HEK293T (cell line): Measurements from ENCODE around the gene TRMT2A.

Experiments
- BHLHE40 ChIP-seq: fragments of 450-650 bp; IDR thresholded peaks from 2 replicates; pipeline ENCODE4 v1.6.1; 2016; ENCODE audit warnings: mild to moderate bottlenecking, moderate library complexity, borderline replicate concordance
- CTBP1 ChIP-seq: fragments of 450-650 bp; IDR thresholded peaks from 2 replicates; pipeline ENCODE4 v1.6.1; 2016; ENCODE audit warnings: borderline replicate concordance
- ELF4 ChIP-seq: fragments of 450-650 bp; IDR thresholded peaks from 2 replicates; pipeline ENCODE4 v1.6.1; 2017; ENCODE audit warnings: antibody characterized with exemption
- FOXA1 ChIP-seq: fragments of 450-650 bp; IDR thresholded peaks from 2 replicates; pipeline ENCODE4 v1.6.1; 2016; ENCODE audit warnings: mild to moderate bottlenecking
- FOXK2 ChIP-seq: fragments of 450-650 bp; IDR thresholded peaks from 2 replicates; pipeline ENCODE4 v1.6.1; 2016; ENCODE audit warnings: mild to moderate bottlenecking
- FOXM1 ChIP-seq: fragments of 450-650 bp; IDR thresholded peaks from 2 replicates; pipeline ENCODE4 v1.6.1; 2017; ENCODE audit warnings: mild to moderate bottlenecking, borderline replicate concordance
- L3MBTL2 ChIP-seq: fragments of 450-650 bp; conservative IDR thresholded peaks from 2 replicates; pipeline ENCODE4 v1.6.1; 2016; ENCODE audit warnings: mild to moderate bottlenecking
- LEF1 ChIP-seq: fragments of 450-650 bp; IDR thresholded peaks from 2 replicates; pipeline ENCODE4 v1.6.1; 2017; ENCODE audit warnings: mild to moderate bottlenecking, borderline replicate concordance
- PKNOX1 ChIP-seq: fragments of 450-650 bp; IDR thresholded peaks from 2 replicates; pipeline ENCODE4 v1.6.1; 2016
- SP1 ChIP-seq: fragments of 450-650 bp; IDR thresholded peaks from 2 replicates; pipeline ENCODE4 v1.6.1; 2017
- SUZ12 ChIP-seq: fragments of 450-650 bp; IDR thresholded peaks from 2 replicates; pipeline ENCODE4 v1.6.1; 2016; ENCODE audit warnings: mild to moderate bottlenecking
- TARDBP ChIP-seq: fragments of 450-650 bp; IDR thresholded peaks from 2 replicates; pipeline ENCODE4 v1.6.1; 2016
- ZNF384 ChIP-seq: fragments of 450-650 bp; IDR thresholded peaks from 2 replicates; pipeline ENCODE4 v1.6.1; 2016

- TF ChIP-seq TARDBP: no peak
- no peak for TF ChIP-seq L3MBTL2
- TF ChIP-seq ELF4: no peak
- TF ChIP-seq SP1: no peak
- TF ChIP-seq ZNF384: no peak
- TF ChIP-seq FOXK2: no peak
- no peak for TF ChIP-seq FOXA1
- no peak for TF ChIP-seq PKNOX1
- no peak for TF ChIP-seq LEF1
- no peak for TF ChIP-seq BHLHE40
- TF ChIP-seq SUZ12: no peak
- no peak for TF ChIP-seq CTBP1
- TF ChIP-seq FOXM1: no peak
Observed at GRCh38 chr22:20094197-20094807, 22.7 kb downstream of the TRMT2A start.
